Heart left ventricle (tissue), 16 donors: ENCODE results near the gene TOX2. TPM values are rescaled to one million over a fixed set of nuclear protein-coding genes. Genes with fewer than 3 reads are reported as not detected.
A peak's percentile ranks its signal among the peaks of the same experiment; 100 is the strongest.

ENCODE experiments used
- ATAC-seq, 4 donors: fragments of 200-7000 bp; cut with Tn5 transposase; one replicate each; pipeline ENCODE4 v1.9.1; 2020 to 2022; ENCODE audit warnings: moderate library complexity in 4 of 4, mild to moderate bottlenecking in 3 of 4, moderate number of reproducible peaks in 1 of 4
- DNase-seq, 5 donors: peaks; one replicate each; pipeline ENCODE4 v3.0.0-alpha.2; 2020
- H3K27ac ChIP-seq, 12 donors: fragments of 200-600 bp; sonication (generic) in 4 of 12; one replicate each; pipeline versions ENCODE4 v1.5.0 to v1.8.0; 2016 to 2022; ENCODE audit warnings: mild to moderate bottlenecking in 2 of 12
- H3K27me3 ChIP-seq, 9 donors: fragments of 200-600 bp; sonication (generic) in 2 of 9; one replicate each; pipeline versions ENCODE4 v1.5.1 to v1.8.0; 2016 to 2022; ENCODE audit warnings: mild to moderate bottlenecking in 3 of 9
- H3K36me3 ChIP-seq, 9 donors: fragments of 200-600 bp; sonication (generic) in 2 of 9; one replicate each; pipeline versions ENCODE4 v1.5.0 to v1.8.0; 2018 to 2022; ENCODE audit warnings: mild to moderate bottlenecking in 2 of 9
- H3K4me1 ChIP-seq, 12 donors: fragments of 200-600 bp; sonication (generic) in 4 of 12; one replicate each; pipeline versions ENCODE4 v1.5.0 to v1.8.0; 2016 to 2022; ENCODE audit warnings: mild to moderate bottlenecking in 3 of 12
- H3K4me3 ChIP-seq, 12 donors: fragments of 200-600 bp; sonication (generic) in 4 of 12; one replicate each; pipeline versions ENCODE4 v1.5.0 to v1.8.0; 2017 to 2022; ENCODE audit warnings: mild to moderate bottlenecking in 9 of 12, moderate library complexity in 4 of 12
- H3K9me3 ChIP-seq, 12 donors: fragments of 200-600 bp; sonication (generic) in 4 of 12; one replicate each; pipeline versions ENCODE4 v1.5.0 to v1.8.0; 2016 to 2022; ENCODE audit warnings: mild to moderate bottlenecking in 1 of 12
- CTCF ChIP-seq, 12 donors: fragments of 200-600 bp; sonication (generic) in 4 of 12; IDR thresholded peaks; one replicate each; pipeline versions ENCODE4 v1.5.0 to v1.8.0; 2018 to 2022; ENCODE audit warnings: antibody characterized with exemption in 12 of 12, mild to moderate bottlenecking in 5 of 12
- POLR2A ChIP-seq, 2 donors: fragments of 450-650 bp; IDR thresholded peaks; one replicate each; pipeline ENCODE4 v1.6.1; 2017; ENCODE audit warnings: antibody characterized with exemption in 2 of 2, mild to moderate bottlenecking in 2 of 2, moderate library complexity in 2 of 2
- WGBS, 4 donors: extraction: QIAGEN DNeasy Blood & Tissue Kit in 2 of 4; methylation state at CpG; one replicate each; pipeline versions ENCODE4 v1.1.5 to v1.1.7; 2013 to 2018; 5-methylcytosine and 5-hydroxymethylcytosine counted together
- intact Hi-C, 10 donors: fragments of 100-400 bp; cut with DNase I; formaldehyde crosslinking; loops; one replicate each; pipeline versions ENCODE4 v1.11.1 to v1.14.2; 2022
- polyA plus RNA-seq, 2 donors: library from polyadenylated mRNA; stranded (reverse); fragments of 200-250 nt; gene quantifications; one replicate each; pipeline ENCODE4 v1.2.3, GENCODE V29; 2013
- total RNA-seq, 9 donors: library from RNA; depleted of rRNA in 2 of 9; stranded (reverse); fragments of >200 nt in 2 of 9; fragmentation: NEBNext Ultra II Directional in 3 of 9; extraction: Animal tissue kit (Norgen Biotek cat#: 25700) in 3 of 9; gene quantifications; one replicate each; pipeline versions ENCODE4 v1.1.0 to v1.2.4, GENCODE V29; 2016 to 2023
- donor health status: ischemic (EF 13 %, LVEDD 7.1; RV severe dilation, severe dysfunction).
- donor health status: healthy with polysubstance abuse.
- donor health status: DM: no; HTN: yes; CAD: no.
- donor health status: DM: no; HTN: no; CAD: no.
- donor health status: ischemic (EF 25% LVEDD 6.9; RV normal size, moderate dysfunction).
- donor health status: ischemic (EF 25% LVEDD 5.7; RV mildly dilated, moderate dysfunction).
- donor health status: healthy.
- donor health status: DM: yes; HTN: yes; CAD: no.
- donor health status: ischemic (EF 35%, LVEDD 5.7; RV mildly dilated, moderate dysfunction).
- donor health status: nonischemic (EF 11% LVEDD 7.7; RV severe dilation, severe dysfunction).
- donor health status: DM: yes; HTN: yes; CAD: no.
- donor health status: PGD.
- donor health status: ischemic (EF 29% LVEDD 5.4; RV normal size, mild dysfunction).
- donor health status: nonischemic (EF 23%, LVEDD 6.1; RV moderate dilation, normal function).

Gene TOX2
- total and polyA plus RNA-seq, 11 donors = 0.53 to 3.0 (median 0.91) TPM

- Histone ChIP-seq H3K36me3 (no peaks in the 10 kb centered on the region), H3K4me1 (peaks cover 0 to 64% (median 22%) of the 10 kb centered on the region in 12 donors), H3K4me3 (no peak overlapping the region), H3K27ac (no peak overlapping the region), H3K9me3 (no peaks in the 10 kb centered on the region), H3K27me3 (peaks cover 0 to 3% (median 0%) of the 10 kb centered on the region in 9 donors)
- DNase-seq = no peak
- no peak for TF ChIP-seq CTCF (IDR thresholded peaks at IDR 0.05)
- TF ChIP-seq POLR2A (IDR thresholded peaks at IDR 0.05) = no peak
- ATAC-seq = no peak
- WGBS, 4 donors = 85 to 94% (median 88%) methylated on average over 2 of the region's 2 CpGs
- intact Hi-C loops = no loop called here
These were observed 44.0 kb downstream of the TOX2 start for GRCh38 chr20:43958626-43959025.

- WGBS, 4 donors = 17 to 28% (median 24%) methylated on average over 19 of the region's 19 CpGs
- Histone ChIP-seq H3K4me1 (peaks cover 0 to 64% (median 22%) of the 10 kb centered on the region in 12 donors), H3K4me3 (no peak overlapping the region), H3K27ac (no peak overlapping the region), H3K9me3 (no peaks in the 10 kb centered on the region), H3K36me3 (no peaks in the 10 kb centered on the region), H3K27me3 (peaks cover 0 to 3% (median 0%) of the 10 kb centered on the region in 9 donors)
- DNase-seq (peak in 1 of 5 donors; percentile 7), ATAC-seq (peak in 3 of 4 donors; percentile 17 to 47 (median 35))
- intact Hi-C loops = no loop called here
- TF ChIP-seq CTCF (IDR thresholded peaks at IDR 0.05) (no peak), POLR2A (IDR thresholded peaks at IDR 0.05) (no peak)
These were observed 44.6 kb downstream of the TOX2 start for GRCh38 chr20:43959079-43959919.

DNA sequence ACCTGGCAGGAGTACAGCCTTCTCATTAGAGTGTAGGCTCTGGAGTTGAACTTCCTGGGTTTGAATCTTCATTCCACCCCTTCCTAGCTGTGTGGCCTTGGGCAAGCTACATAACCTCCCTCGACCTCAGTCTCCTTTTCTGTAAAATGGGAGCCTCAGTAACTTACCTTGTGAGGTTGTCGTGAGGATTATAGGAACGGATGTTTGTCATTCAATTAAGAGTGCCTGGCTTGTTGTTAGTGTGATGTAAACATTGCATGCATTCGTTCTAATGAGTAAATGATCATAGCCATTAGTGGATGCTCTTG is 45.2 kb downstream of the TOX2 start:
- DNase-seq (no peak), ATAC-seq (no peak)
- H3K36me3 ChIP-seq = no peaks in the 10 kb centered on the region
- TF ChIP-seq POLR2A (IDR thresholded peaks at IDR 0.05) (no peak), CTCF (IDR thresholded peaks at IDR 0.05) (no peak)
- WGBS, 4 donors = 83 to 87% (median 85%) methylated on average over 4 of the region's 4 CpGs
- intact Hi-C loops = no loop called here
- no peaks in the 10 kb centered on the region for H3K9me3 ChIP-seq
- H3K27me3 ChIP-seq = peaks cover 0 to 3% (median 0%) of the 10 kb centered on the region in 9 donors
- no peak overlapping the region for H3K4me3 ChIP-seq
- no peak overlapping the region for H3K27ac ChIP-seq
- peaks cover 0 to 64% (median 21%) of the 10 kb centered on the region in 12 donors for H3K4me1 ChIP-seq

- peaks cover 0 to 63% (median 18%) of the 10 kb centered on the region in 12 donors for H3K4me1 ChIP-seq
- TF ChIP-seq POLR2A (IDR thresholded peaks at IDR 0.05) (no peak), CTCF (IDR thresholded peaks at IDR 0.05) (no peak)
- no peak overlapping the region for H3K27ac ChIP-seq
- 69 to 83% (median 72%) methylated on average over 1 to 2 of the region's 2 CpGs for WGBS, 4 donors
- no peaks in the 10 kb centered on the region for H3K36me3 ChIP-seq
- no peak overlapping the region for H3K4me3 ChIP-seq
- intact Hi-C loops = no loop called here
- ATAC-seq (no peak), DNase-seq (no peak)
- H3K9me3 ChIP-seq = no peaks in the 10 kb centered on the region
- peaks cover 0 to 3% (median 0%) of the 10 kb centered on the region in 9 donors for H3K27me3 ChIP-seq
These were observed 45.6 kb downstream of the TOX2 start for GRCh38 chr20:43960231-43960630.
